Fibroblast of villous mesenchyme (primary cell): ENCODE data around the gene PRELID2. TPM values are rescaled to one million over a fixed set of nuclear protein-coding genes. Genes with fewer than 3 reads are reported as not detected.
"Not testable (repeated sequence)": the region's sequence is repeated elsewhere in the genome, so short reads cannot be mapped to it uniquely, and the experiment has no call there.

Experiments
- DNase-seq: peaks from one replicate; pipeline ENCODE4 v3.0.0-alpha.2; 2010; ENCODE audit warnings: low read depth
- H3K4me3 ChIP-seq: 2 replicates; pipeline ENCODE4 v1.5.1; 2011; ENCODE audit warnings: low read depth, mild to moderate bottlenecking, low read length
- total RNA-seq: library from RNA; depleted of rRNA; stranded (reverse); fragments of >200 nt; gene quantifications from 2 replicates; pipeline ENCODE4 v1.2.3, GENCODE V29; 2012
- TF ChIP-seq, protein P1 (sequence below): IDR thresholded peaks from 2 replicates; pipeline ENCODE4 v1.5.1; 2012; ENCODE audit warnings: low read depth, mild to moderate bottlenecking, low read length; ENCODE audit not compliant: insufficient read depth

PRELID2 gene
- total RNA-seq: 23.2 and 35.0 TPM in 2 replicates

DNA sequence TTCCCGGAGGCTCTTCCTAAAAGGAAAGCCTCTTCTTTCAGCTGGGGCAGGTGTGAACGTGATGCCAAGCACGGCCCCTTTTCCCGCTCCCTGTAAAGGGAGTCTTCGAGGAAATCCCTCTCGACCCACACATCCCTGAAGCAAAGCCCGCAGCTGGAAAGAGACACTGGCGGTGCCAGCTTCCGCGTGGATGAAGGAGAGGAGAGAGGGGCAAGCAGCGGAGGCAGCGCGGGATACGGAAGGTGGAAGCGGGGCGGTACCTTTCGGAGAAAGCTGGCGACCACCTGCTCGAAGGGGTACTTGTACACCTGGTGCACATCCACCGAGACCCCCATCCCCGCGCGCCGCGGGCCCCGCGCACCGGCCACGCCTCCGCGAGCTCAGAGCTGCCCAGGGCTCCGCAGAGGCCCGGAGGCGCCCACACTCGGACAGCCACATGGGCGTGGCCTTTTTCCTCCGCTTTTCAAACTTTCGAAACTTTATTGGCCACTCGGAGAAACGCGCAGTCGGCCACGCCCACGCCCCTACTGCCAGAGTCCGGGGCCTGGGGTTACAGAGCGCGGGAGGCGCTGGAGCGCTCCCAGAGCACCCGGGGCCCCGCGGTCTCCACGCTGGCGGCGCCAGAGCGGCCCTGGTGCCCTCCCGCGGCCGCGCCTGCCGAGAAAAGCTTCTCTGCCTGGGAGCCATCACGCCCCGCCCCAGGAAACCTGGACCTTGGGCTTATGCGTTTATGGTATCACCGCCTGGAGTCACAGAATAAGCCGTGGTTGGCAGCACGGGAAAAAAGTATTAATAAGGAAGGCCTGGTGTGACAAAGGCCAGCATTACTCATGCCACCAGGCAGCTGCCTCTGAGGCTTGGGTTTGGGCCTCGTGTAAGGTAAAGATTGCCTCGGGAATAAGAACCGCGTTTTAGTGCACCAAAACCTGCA lies at the start of gene PRELID2:
PRELID2 (minus strand) TSS at position 426 of the 931 bp plus-strand sequence; CDS start at position 335, 91 bp downstream.
- TF ChIP-seq, protein P1, sequence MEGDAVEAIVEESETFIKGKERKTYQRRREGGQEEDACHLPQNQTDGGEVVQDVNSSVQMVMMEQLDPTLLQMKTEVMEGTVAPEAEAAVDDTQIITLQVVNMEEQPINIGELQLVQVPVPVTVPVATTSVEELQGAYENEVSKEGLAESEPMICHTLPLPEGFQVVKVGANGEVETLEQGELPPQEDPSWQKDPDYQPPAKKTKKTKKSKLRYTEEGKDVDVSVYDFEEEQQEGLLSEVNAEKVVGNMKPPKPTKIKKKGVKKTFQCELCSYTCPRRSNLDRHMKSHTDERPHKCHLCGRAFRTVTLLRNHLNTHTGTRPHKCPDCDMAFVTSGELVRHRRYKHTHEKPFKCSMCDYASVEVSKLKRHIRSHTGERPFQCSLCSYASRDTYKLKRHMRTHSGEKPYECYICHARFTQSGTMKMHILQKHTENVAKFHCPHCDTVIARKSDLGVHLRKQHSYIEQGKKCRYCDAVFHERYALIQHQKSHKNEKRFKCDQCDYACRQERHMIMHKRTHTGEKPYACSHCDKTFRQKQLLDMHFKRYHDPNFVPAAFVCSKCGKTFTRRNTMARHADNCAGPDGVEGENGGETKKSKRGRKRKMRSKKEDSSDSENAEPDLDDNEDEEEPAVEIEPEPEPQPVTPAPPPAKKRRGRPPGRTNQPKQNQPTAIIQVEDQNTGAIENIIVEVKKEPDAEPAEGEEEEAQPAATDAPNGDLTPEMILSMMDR: peak; percentile 14
- peak; percentile 91 for DNase-seq
- H3K4me3 ChIP-seq: peak within 1 kb of the TSS; percentile 74

DNA sequence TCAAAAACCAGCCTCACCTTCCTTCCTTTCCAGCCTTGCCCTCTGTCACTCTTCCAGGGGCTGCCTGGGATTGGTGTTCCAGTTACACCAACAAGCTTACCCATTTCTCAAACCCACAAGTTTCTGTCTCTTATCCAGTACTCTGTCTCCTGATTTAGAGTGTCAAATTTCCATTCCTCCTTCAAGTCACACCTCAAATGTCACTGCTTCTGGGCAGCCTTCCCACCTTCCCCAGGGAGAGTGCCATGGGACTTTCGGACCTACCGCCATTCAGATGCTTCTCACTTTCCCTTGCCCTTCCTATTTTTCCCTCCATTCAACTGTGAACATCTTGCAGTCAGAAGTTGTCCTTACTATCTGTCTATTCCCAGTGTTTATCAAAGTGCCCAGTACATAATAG lies 39.6 kb upstream of the PRELID2 start:
- no peak for DNase-seq
- TF ChIP-seq, protein P1: no peak
- no peak overlapping the region for H3K4me3 ChIP-seq

DNA sequence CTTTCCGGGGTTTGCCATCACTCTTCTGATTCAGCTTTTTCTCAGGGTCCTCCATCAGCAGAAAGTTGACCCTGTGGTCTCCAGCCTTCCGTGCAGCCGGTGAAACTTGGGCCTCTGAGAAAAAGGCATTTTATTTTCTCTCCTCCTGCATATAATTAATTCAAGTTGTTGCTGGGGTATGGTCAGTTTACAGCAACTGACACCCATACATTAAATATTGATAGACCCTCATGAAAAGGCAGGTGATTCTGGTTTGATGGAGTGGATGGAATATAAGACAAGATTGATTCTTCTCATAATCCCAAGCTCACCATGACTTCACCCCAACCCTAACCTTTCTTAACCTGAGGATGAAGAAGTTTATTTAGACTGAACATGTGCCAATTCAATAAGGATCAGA lies 37.8 kb upstream of the PRELID2 start, which contains the start of gene GRXCR2:
GRXCR2 (minus strand) TSS at position 101 of the 400 bp plus-strand sequence; CDS start at position 55, 46 bp downstream.
- H3K4me3 ChIP-seq: no peak within 1 kb of the TSS
- TF ChIP-seq, protein P1: no peak
- no peak for DNase-seq

DNA sequence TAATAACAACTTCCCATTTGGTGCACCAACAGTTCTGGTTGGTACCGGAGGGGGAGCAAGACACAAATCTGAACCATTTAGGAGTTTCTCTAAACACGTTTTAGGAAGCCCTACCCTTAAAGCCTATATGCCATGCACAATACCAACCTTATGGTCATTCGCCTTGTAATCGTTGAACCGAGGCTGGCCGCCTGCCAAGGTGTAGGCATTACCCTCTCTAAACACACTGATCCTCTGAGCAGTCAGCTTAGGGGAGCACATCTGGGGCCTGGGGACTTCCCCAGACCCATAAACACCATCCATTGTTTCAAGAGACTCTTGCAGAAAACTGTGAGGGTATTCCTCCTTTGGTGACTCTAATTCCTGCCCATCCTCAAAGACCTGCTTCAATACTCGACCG lies 37.3 kb upstream of the PRELID2 start:
- TF ChIP-seq, protein P1: no peak
- H3K4me3 ChIP-seq: no peak overlapping the region
- DNase-seq: no peak

DNA sequence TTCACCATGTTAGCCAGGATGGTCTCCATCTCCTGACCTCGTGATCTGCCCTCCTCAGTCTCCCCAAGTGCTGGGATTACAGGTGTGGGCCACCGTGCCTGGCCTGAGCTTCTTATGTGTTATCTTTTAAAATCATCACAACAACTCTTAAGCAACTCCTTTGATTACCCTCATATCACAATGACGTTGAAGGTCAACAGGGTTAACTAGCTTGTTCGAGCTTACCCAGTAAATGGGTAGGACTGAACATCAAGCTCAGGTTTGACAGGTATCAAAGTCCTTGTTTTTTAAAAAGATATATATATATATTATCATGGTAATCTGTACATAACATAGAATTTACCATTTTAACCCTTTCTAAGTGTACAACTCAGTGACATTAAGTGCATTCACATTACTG lies 34.6 kb upstream of the PRELID2 start:
- H3K4me3 ChIP-seq: no peak overlapping the region
- TF ChIP-seq, protein P1: no peak
- DNase-seq: no peak

DNA sequence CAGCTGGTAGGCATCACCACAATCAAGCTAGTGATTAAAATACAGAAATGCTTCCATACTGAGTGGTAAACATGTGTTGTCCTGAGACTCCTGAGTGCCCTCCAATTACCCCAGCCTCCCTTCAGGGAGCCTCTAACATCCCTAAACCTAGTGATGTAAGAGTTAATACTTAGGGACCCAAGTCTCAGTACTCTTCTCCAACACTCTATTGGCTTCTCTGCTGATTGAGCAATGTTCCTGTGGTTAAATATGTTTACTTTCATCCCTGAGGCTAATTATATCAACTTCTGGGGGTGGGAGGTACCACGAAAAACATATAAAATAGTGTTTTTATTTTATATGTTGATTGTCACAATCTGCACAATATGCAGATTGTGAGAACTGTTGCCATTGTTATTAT lies 32.7 kb upstream of the PRELID2 start:
- TF ChIP-seq, protein P1: no peak
- no peak overlapping the region for H3K4me3 ChIP-seq
- peak; percentile 38 for DNase-seq

DNA sequence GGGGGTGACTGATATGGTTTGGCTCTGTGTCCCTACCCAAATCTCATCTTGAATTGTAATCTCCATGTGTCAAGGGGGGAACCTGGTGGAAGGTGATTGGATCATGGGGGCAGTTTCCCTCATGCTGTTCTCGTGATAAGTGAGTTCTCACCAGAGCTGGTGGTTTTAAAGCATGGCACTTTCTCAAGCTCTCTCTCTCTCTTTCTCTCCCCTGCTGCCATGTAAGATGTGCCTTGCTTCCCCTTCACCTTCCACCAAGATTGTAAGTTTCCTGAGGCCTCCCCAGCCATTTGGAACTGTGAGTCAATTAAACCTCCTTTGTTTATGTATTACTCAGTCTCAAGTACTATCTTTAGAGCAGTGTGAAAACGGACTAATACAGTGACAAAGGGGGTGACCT lies 29.3 kb upstream of the PRELID2 start:
- DNase-seq: not testable (repeated sequence)

More for the DNA sequence above, 29.3 kb upstream of the PRELID2 start:
- H3K4me3 ChIP-seq: not testable (repeated sequence)
